ENCODE results near the gene AGAP5. TPM values are rescaled to one million over a fixed set of nuclear protein-coding genes. Genes with fewer than 3 reads are reported as not detected.
A peak's percentile ranks its signal among the peaks of the same experiment; 100 is the strongest.

AGAP5 gene
- total and polyA plus RNA-seq, 10 of the 15 experiments (the other 5 are each of a cell fraction or from before 2014, with no cell fraction given) = 0.68 to 8.5 (median 6.7) TPM; not detected in 1

GRCh38 chr10:73734028-73734720 is 36.3 kb upstream of the AGAP5 start:
- H3K4me2 ChIP-seq (ENCODE audit: control insufficient read depth, insufficient read depth) = no peak overlapping the region
- ChIA-PET RAD21 (ENCODE audit: unreplicated experiment) (interaction anchor here (0.9 kb wide), 1 partner anchor 11 kb away, joined by 3 read pairs; no protein-coding TSS in a partner anchor), POLR2A (interaction anchor here (0.6 to 2.4 kb wide), 5 partner anchors 9 to 217 kb away, joined by 3 to 13 read pairs (median 4); partner anchors contain the start of gene SEC24C), SMC1A (ENCODE audit: uncharacterized antibody, unreplicated experiment) (interaction anchor here (0.8 kb wide), 1 partner anchor 9 kb away, joined by 4 read pairs; no protein-coding TSS in a partner anchor), CTCF (interaction anchor here (0.6 to 1.9 kb wide), 5 partner anchors 9 to 76 kb away, joined by 3 to 5 read pairs (median 3); partner anchors contain the start of gene CHCHD1)
- in situ Hi-C loops (cut with MboI) (no loop called here), intact Hi-C loops (cut with micrococcal nuclease; ENCODE audit: unreplicated experiment) (no loop called here)
- 86% methylated on average over 16 of the region's 16 CpGs for WGBS (ENCODE audit: insufficient coverage, insufficient replicate concordance, low lambda C conversion rate, missing lambda C conversion rate)
- TF ChIP-seq, protein P1, sequence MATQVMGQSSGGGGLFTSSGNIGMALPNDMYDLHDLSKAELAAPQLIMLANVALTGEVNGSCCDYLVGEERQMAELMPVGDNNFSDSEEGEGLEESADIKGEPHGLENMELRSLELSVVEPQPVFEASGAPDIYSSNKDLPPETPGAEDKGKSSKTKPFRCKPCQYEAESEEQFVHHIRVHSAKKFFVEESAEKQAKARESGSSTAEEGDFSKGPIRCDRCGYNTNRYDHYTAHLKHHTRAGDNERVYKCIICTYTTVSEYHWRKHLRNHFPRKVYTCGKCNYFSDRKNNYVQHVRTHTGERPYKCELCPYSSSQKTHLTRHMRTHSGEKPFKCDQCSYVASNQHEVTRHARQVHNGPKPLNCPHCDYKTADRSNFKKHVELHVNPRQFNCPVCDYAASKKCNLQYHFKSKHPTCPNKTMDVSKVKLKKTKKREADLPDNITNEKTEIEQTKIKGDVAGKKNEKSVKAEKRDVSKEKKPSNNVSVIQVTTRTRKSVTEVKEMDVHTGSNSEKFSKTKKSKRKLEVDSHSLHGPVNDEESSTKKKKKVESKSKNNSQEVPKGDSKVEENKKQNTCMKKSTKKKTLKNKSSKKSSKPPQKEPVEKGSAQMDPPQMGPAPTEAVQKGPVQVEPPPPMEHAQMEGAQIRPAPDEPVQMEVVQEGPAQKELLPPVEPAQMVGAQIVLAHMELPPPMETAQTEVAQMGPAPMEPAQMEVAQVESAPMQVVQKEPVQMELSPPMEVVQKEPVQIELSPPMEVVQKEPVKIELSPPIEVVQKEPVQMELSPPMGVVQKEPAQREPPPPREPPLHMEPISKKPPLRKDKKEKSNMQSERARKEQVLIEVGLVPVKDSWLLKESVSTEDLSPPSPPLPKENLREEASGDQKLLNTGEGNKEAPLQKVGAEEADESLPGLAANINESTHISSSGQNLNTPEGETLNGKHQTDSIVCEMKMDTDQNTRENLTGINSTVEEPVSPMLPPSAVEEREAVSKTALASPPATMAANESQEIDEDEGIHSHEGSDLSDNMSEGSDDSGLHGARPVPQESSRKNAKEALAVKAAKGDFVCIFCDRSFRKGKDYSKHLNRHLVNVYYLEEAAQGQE (IDR thresholded peaks at IDR 0.05; ENCODE audit: low read depth, low read length) = no peak
- TF ChIP-seq POLR2A (IDR thresholded peaks at IDR 0.05; ENCODE audit: low read depth, low read length) = peak; percentile 27; the same call in 1 of the 2 replicates
- no peak overlapping the region for H3K4me3 ChIP-seq
- H3K79me2 ChIP-seq (ENCODE audit: control insufficient read depth, insufficient read depth, low read length) = peaks cover 22% of the 10 kb centered on the region
- DNase-seq (ENCODE audit: low read depth, low spot score) = no peak
- H3K27ac ChIP-seq (ENCODE audit: control insufficient read depth, insufficient read depth) = no peak overlapping the region
- H3K36me3 ChIP-seq (ENCODE audit: control insufficient read depth in 2 of 2, insufficient read depth in 2 of 2, low read length in 1 of 2) = no peaks in the 10 kb centered on the region; a peak in 1 of 4 replicates
- BruUV-seq (replicated peaks) = no TSS peak
- no peak for FAIRE-seq
- H2AFZ ChIP-seq (ENCODE audit: control insufficient read depth, low read depth, low read length) = no peak overlapping the region
- H3K4me1 ChIP-seq (ENCODE audit: control insufficient read depth, insufficient read depth, low read length) = no peaks in the 10 kb centered on the region; the same call in 1 of the 2 replicates
- no peak overlapping the region for H3K9ac ChIP-seq (ENCODE audit: control insufficient read depth, insufficient read depth, low read length)
- H3K9me3 ChIP-seq (replicated peaks; ENCODE audit: control insufficient read depth, insufficient read depth, low read length) = no peaks in the 10 kb centered on the region
- no peak for ATAC-seq
- no peaks in the 10 kb centered on the region for H3K27me3 ChIP-seq (replicated peaks in 1 of 2; ENCODE audit: control insufficient read depth in 2 of 2, insufficient read depth in 2 of 2, low read length in 1 of 2)
- no peaks in the 10 kb centered on the region for H4K20me1 ChIP-seq (ENCODE audit: control insufficient read depth, insufficient read depth)
